ENCODE results near the gene UTP3.
"Not testable (repeated sequence)": the region's sequence is repeated elsewhere in the genome, so short reads cannot be mapped to it uniquely, and the experiment has no call there.

The UTP3 gene

DNA sequence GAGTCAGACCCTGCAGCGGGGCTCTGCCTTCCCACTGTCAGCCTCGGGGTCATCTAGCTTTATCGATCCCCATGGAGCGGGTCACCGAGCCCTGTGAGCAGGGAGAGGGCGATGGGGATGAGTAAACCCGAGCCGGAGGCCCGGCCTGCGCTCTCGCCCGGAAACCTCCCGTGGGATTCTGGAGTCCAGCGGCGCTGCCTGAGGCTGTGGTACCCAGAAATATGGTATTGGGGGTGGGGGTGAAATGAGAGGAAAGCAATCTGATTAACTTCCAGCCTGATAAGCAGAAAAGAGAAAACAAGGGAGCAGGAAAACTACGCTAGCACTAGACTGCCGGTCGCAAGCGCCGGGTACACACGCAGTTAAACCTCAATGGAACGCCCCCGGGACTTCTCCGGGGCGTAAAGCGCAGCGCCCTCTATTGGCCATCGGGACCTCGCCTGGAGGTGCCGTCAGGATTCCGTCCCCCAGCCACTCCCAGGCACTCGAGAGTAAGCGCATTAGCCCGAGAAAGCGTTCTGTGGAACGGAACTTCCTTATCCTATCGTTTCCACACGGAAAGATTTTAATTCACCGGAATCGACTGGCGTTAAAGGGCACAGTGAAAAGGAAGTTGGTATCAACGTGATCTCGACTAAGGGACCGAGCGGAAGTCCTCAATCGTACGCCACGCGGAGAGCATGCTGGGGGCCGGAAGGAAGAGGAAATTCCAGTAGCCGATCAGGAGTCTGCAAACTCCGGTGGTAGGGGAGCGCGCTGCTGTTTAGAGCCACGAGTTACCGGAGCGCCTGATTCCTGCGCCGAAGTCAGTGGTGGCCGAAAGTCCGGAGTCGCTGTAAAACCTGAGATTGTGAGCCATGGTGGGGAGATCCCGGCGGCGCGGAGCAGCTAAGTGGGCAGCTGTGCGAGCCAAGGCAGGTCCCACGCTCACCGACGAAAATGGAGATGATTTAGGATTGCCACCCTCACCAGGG lies at the start of gene UTP3:
UTP3 (plus strand) TSS at position 712 of the 974 bp plus-strand sequence; CDS start at position 858, 146 bp downstream.
- DNase-seq (ENCODE audit: low read depth in 2 of 2) = peak; percentile 82 to 90

DNA sequence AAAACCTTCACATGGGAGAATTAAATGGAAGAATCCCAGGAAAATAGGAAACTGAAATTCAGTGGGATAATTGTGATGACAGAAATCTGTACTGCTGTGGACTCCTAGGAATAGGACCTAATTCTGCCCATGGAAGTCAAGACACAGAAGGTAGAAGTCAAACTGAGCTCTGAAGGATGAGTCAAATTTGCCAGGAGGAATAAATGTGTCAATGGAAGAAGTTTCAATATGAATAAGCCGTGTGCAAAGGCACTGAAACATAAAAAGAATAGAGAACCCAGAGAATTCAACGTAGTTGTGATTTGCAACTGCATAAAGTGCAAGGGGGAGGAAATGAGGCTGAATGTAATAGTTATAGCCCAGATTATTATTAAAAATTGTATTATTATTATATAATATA lies 48.1 kb upstream of the UTP3 start:
- DNase-seq (ENCODE audit: low read depth in 2 of 2) = no peak

- not testable (repeated sequence) for DNase-seq (ENCODE audit: low read depth in 2 of 2)
These were observed 37.6 kb upstream of the UTP3 start for GRCh38 chr4:70650741-70651140.

DNA sequence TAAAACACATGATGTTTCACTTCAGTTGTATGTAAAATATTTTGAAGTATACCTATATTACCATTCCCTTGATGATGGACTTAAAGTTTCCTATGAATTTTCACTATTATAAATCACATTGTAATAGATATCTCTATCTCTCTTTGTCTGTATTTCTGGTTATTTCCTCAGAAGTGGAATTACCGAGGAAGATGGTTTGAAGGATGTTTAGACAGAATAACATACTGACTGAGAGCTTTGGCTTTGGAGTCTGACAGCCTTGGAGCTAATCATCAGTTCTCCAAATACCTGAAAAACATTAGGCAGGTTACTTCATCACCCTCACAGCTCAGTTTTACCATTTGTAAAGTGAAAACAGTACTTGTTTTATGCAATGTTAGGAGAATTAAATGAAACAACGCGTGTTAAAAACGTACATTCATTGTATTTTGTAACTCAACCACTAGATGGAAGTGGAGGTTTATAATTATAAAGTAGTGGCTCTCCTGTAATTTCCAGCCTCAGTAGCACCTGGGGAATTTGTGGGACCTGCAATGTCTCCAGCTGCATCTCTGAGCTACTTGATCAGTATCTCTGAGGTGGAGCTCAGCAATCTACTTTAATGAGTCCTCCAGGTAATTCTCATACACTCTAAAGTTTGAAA lies 36.3 kb upstream of the UTP3 start:
- DNase-seq (ENCODE audit: low read depth in 2 of 2) = no peak

DNA sequence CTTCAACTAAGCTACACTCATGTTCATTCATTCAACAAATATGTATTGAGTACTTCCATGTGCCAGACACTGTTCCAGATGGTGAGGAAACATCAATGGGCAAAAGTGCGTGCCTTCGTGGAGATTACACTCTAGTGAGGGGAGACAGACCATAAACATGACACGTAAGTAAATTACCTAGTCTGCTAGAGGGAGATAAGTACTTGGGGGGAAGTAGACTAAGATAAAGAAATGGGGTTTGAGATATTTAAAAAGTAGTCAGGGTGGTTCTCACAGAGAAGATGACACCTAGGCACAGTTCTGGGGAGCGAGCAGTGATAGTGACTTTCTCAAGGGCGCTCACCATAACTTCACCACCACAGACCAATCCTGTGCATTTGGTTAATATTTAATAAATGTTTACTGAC lies 33.7 kb upstream of the UTP3 start:
- DNase-seq (ENCODE audit: low read depth in 2 of 2) = no peak

- DNase-seq (ENCODE audit: low read depth in 2 of 2) = no peak
These were observed 31.0 kb upstream of the UTP3 start for GRCh38 chr4:70657326-70657725.

DNA sequence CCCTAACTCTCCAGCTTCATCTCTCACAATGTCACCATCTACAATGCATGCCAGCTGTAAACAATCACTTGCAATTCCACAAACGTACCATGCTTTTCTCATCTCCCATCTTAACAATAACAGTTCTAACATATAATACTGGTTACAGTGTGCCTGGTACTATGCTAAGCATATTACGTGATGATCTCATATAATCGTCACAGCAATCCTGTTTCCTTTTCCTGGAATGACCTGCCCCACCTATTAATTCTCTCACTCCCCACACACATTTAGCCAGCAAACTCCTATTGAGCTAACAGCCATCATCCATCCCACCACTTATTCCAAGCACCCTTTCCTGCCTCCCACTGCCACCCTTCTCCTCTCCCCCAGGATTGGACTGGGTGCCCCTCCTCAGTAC lies 29.9 kb upstream of the UTP3 start:
- no peak for DNase-seq (ENCODE audit: low read depth in 2 of 2)

GRCh38 chr4:70660106-70660505 lies 28.2 kb upstream of the UTP3 start:
- no peak for DNase-seq (ENCODE audit: low read depth in 2 of 2)

GRCh38 chr4:70661309-70661922 lies 26.9 kb upstream of the UTP3 start:
- DNase-seq (ENCODE audit: low read depth in 2 of 2) = not testable (repeated sequence)

DNA sequence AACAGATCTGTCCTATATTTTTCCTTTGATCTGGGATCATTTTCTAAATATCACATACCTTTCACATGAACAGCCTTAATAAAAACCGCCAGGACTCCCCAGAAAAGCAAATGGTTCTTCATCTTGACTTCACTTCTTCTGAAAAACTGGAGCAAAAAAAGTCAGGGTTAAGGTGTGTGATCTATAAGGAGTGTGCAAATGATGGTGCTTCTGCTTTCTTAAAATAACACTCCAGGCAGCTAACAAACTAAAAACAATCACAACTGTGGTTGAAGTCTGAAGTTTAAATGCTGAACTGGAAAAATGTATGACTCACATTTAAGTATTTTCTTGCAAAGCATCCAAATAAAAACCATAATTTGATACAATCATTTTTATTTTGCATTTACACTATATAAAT lies 22.0 kb upstream of the UTP3 start, which contains the start of gene JCHAIN:
JCHAIN (minus strand) TSS at position 140 of the 400 bp plus-strand sequence; CDS start at position 122, 18 bp downstream.
- DNase-seq (ENCODE audit: low read depth in 2 of 2) = no peak

DNA sequence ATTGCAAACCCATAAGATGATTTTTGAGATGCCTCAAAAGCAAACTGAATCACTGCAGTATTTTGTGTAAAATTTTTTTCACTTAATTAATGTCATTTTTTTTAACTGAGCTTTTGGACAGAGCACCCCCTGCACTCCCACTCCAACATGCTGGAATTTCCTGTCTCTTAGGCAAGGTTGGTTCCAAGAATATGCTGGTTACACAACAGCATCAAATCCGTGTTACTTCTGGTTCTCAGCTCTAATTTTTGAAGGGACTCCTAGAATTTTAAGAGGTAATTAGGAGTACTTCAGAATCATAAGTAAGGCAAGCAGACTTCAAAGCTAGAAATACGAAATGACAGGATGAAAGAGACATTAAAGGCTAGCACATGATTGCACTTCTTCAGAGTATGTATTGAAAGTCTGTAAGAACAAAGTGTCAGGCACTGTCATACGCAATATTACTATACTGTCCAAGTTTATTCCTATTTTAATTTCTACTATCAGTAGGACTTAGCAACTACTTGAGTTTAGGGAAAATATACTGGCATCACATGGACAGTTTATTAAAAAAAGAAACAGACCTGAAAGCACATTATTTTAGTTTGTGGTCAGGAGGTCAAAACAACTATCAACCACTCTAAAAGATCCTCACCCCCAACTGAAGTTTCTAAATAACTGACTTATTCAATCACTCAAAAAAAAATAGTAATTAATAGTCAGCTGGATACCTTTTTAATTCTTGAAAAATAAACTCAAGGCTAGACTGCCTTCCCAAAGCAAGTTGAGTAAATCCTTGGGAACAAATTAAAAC lies 20.4 kb upstream of the UTP3 start:
- no peak for DNase-seq (ENCODE audit: low read depth in 2 of 2)

DNA sequence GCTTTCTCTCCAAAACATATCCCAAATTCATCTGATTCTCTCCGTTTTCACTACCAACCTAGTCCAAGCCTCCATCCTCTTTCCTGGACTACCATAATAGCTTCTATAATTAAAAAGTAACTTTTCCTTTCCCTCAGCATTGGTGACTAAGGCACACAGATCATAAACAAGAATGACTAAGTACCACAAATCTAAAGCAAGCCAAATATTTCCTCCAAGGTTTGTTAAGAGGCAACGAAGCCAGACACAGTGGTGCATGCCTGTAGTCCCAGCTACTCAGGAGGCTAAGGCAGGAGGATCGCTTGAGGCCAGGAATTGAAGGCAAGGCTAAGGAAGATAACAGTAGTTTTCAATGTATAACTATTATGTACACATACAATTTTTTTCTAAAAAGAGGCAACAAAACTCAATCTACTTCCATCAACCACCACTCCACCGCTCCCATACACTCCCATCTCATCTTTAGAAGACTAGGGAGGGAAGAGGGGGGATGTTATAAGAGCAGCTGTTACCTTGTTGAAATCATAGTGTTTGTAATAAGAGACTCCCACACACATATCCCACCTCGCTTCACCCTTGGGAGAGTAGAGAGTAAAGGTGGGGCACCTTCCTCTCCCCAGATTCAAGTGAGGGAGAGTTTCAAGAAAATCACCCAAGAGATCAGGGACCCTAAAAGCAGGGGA lies 17.9 kb upstream of the UTP3 start:
- DNase-seq (ENCODE audit: low read depth in 2 of 2) = no peak

DNA sequence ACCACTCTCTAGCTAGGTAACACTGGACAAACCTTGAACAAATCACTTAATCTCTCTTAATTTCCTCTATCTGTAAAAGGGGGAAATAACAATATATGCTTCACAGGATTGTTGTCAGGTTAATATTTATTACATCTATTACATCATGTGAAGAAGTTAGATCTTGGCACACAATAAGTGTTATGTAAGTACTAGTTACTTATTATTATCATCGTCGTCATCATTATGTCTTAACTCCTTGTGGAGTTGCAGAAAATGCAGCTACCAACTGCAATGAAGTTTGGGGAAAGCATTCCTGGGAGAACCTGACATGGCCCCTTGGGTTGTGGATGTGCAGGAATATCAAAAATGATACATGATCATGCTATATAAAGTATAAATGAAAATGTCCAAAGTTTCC lies 17.2 kb upstream of the UTP3 start:
- no peak for DNase-seq (ENCODE audit: low read depth in 2 of 2)

GRCh38 chr4:70674191-70674590 lies 14.1 kb upstream of the UTP3 start:
- no peak for DNase-seq (ENCODE audit: low read depth in 2 of 2)

GRCh38 chr4:70674731-70675130 lies 13.6 kb upstream of the UTP3 start:
- no peak for DNase-seq (ENCODE audit: low read depth in 2 of 2)

- no peak for DNase-seq (ENCODE audit: low read depth in 2 of 2)
These were observed 11.7 kb upstream of the UTP3 start for GRCh38 chr4:70676554-70677090.

DNA sequence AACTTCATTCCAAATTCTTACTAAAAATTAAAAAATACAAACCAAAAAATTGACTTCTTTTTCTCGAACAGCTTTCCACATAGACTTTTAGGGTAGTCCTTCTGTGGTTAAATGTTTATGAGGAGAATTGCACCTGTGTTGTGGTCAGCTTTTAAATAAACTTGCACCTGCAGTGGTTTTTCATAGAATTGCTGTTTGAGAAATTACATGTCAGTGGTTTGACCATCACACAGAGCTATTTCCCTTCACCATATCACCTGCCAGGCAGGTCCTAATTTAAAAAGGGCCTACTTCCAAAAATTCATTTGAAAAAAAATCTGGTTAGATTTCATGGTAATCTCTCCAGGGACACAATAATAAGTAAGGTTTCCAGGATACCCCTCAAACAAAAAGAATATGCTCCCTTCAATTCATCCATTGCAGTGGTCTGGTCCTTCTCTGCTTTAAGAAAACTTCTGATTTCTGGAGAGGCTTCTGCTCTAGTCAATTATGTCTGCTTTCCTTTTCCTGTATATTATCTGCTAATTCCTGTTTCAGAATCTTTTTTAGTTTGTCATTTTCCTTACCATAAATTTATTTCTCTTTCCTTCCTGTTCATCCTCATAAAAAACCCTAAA lies 9.8 kb upstream of the UTP3 start:
- no peak for DNase-seq (ENCODE audit: low read depth in 2 of 2)

- DNase-seq (ENCODE audit: low read depth in 2 of 2) = no peak
These were observed 7.4 kb upstream of the UTP3 start for GRCh38 chr4:70680934-70681333.

GRCh38 chr4:70681704-70682103 lies 6.6 kb upstream of the UTP3 start:
- DNase-seq (ENCODE audit: low read depth in 2 of 2) = no peak

- DNase-seq (ENCODE audit: low read depth in 2 of 2) = not testable (repeated sequence)
These were observed 6.2 kb upstream of the UTP3 start for GRCh38 chr4:70682142-70682541.
